Pancreas (tissue), 10 donors: ENCODE results near the gene ZFTA. TPM values are rescaled to one million over a fixed set of nuclear protein-coding genes. Genes with fewer than 3 reads are reported as not detected.

Source experiments
- ATAC-seq, 4 donors: fragments of 200-7000 bp; cut with Tn5 transposase; one replicate each; pipeline versions ENCODE4 v1.8.0 to v1.9.1; 2020; ENCODE audit warnings: mild to moderate bottlenecking in 4 of 4, moderate library complexity in 4 of 4
- DNase-seq, 6 donors: peaks; one replicate each; pipeline ENCODE4 v3.0.0-alpha.2; 2020
- FAIRE-seq: peaks from 2 replicates; lab custom pipeline; 2012; peaks lifted over from hg19 to GRCh38; lab: Jason Lieb, UNC
- H3K27ac ChIP-seq, 4 donors: fragments of 200-600 bp; sonication (generic); 1 replicate in 3 of 4; 2 replicates in 1 of 4; pipeline versions ENCODE4 v1.5.0 to v1.8.0; 2020
- H3K27me3 ChIP-seq, 4 donors: fragments of 200-600 bp; one replicate each; pipeline ENCODE4 v1.8.0; 2021
- H3K36me3 ChIP-seq, 3 donors: fragments of 200-600 bp; sonication (generic) in 1 of 3; one replicate each; pipeline versions ENCODE4 v1.5.0 to v1.8.0; 2020 to 2021
- H3K4me1 ChIP-seq, 3 donors: fragments of 200-600 bp; one replicate each; pipeline ENCODE4 v1.8.0; 2021
- H3K4me3 ChIP-seq, 4 donors: fragments of 200-600 bp; sonication (generic) in 2 of 4; one replicate each; pipeline versions ENCODE4 v1.5.0 to v1.8.0; 2020 to 2021
- H3K9me3 ChIP-seq, 4 donors: fragments of 200-600 bp; one replicate each; pipeline ENCODE4 v1.8.0; 2021
- WGBS, 2 donors: extraction: QIAGEN DNeasy Blood & Tissue Kit; methylation state at CpG; one replicate each; pipeline ENCODE4 v1.1.7; 2013; 5-methylcytosine and 5-hydroxymethylcytosine counted together
- intact Hi-C, 3 donors: fragments of 100-400 bp; cut with DNase I; formaldehyde crosslinking; loops; one replicate each; pipeline versions ENCODE4 v1.11.1 to v1.14.2; 2022
- polyA plus RNA-seq, 2 donors: library from polyadenylated mRNA; stranded (reverse); fragments of 200-250 nt; gene quantifications; one replicate each; pipeline ENCODE4 v1.2.3, GENCODE V29; 2013
- total RNA-seq, 6 donors: library from RNA; stranded (reverse); fragmentation: NEBNext Ultra II Directional in 4 of 6; extraction: Animal tissue kit (Norgen Biotek cat#: 25700) in 4 of 6; gene quantifications; one replicate each; pipeline versions ENCODE4 v1.2.1 to v1.2.4, GENCODE V29; 2021 to 2023
- TF ChIP-seq, protein P1 (sequence below), 4 donors: fragments of 200-600 bp; sonication (generic) in 3 of 4; IDR thresholded peaks; one replicate each; pipeline versions ENCODE4 v1.5.0 to v1.8.0; 2021; ENCODE audit warnings: antibody characterized with exemption in 4 of 4
- donor health status: healthy with polysubstance abuse.
- donor health status: DM: no; HTN: no; CAD: no; lungs with moderate emphysema.
- donor health status: DM: no; HTN: no; CAD: no.
- donor health status: control.
- donor health status: control.
- donor health status: Bipolar disorder and iron deficiency.
- donor health status: DM: yes; HTN: yes; CAD: no.
- donor health status: DM: no; HTN: no; CAD: no.
- donor health status: DM: no; HTN: no; CAD: no.
- donor health status: DM: yes; HTN: yes; CAD: no.

ZFTA gene
- total and polyA plus RNA-seq, 8 donors = 4.3 to 11.3 (median 6.5) TPM

DNA sequence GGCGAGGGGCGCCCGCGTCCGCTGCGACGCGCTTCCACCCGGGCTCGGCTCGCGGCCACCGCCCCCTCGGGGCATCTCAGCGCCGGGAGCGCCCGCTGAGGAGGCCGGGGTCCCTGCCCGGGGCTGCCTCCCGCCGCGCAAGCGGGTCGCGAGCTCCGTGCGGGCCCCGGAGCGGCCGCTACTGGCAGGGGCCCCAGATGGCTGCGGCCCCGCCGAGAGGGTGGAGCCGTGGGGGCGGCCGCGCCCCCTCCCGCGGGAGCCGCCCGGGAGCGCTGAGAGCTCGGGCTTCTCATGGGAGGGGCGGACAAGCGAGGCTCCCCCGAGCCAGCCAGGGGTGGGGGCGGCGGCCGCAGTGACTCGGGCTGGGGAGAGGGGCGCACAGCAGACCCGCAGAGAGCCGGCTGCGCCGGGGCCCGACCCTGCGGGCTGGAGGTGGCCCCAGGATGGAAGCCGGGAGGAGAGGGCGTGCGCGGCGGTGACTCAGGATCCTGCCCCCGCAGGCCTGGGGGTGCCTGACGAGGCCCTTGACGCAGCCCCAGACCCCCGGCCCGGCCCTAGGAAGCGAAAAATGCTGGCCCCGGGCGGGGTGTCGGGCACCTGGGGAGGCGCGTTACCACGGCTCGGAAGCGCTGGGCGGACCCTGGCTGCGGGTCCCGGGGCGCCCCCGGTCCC is 603 bp upstream of the ZFTA start:
- peak; percentile 16 to 48 (median 34) for ATAC-seq
- 0 to 1% methylated on average over 70 to 82 of the region's 82 CpGs for WGBS, 2 donors
- no peaks in the 10 kb centered on the region for H3K27me3 ChIP-seq
- intact Hi-C loops = loop anchor here in 2 of 3 donors (5.0 to 10.0 kb wide), 3 partner anchors 66 to 178 kb away; partner anchors contain the start of gene MARK2 (in 1 of the 2)
- FAIRE-seq = no peak
- H3K4me1 ChIP-seq = peaks cover 0 to 3% (median 0%) of the 10 kb centered on the region in 3 donors
- peak overlapping the region in 2 of 4 donors; percentile 48 to 49 for H3K27ac ChIP-seq
- TF ChIP-seq, protein P1, sequence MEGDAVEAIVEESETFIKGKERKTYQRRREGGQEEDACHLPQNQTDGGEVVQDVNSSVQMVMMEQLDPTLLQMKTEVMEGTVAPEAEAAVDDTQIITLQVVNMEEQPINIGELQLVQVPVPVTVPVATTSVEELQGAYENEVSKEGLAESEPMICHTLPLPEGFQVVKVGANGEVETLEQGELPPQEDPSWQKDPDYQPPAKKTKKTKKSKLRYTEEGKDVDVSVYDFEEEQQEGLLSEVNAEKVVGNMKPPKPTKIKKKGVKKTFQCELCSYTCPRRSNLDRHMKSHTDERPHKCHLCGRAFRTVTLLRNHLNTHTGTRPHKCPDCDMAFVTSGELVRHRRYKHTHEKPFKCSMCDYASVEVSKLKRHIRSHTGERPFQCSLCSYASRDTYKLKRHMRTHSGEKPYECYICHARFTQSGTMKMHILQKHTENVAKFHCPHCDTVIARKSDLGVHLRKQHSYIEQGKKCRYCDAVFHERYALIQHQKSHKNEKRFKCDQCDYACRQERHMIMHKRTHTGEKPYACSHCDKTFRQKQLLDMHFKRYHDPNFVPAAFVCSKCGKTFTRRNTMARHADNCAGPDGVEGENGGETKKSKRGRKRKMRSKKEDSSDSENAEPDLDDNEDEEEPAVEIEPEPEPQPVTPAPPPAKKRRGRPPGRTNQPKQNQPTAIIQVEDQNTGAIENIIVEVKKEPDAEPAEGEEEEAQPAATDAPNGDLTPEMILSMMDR (IDR thresholded peaks at IDR 0.05) = no peak
- no peaks in the 10 kb centered on the region for H3K9me3 ChIP-seq
- H3K36me3 ChIP-seq = no peaks in the 10 kb centered on the region
- peak overlapping the region; percentile 63 to 94 (median 86) for H3K4me3 ChIP-seq
- peak; percentile 26 to 80 (median 50) for DNase-seq

DNA sequence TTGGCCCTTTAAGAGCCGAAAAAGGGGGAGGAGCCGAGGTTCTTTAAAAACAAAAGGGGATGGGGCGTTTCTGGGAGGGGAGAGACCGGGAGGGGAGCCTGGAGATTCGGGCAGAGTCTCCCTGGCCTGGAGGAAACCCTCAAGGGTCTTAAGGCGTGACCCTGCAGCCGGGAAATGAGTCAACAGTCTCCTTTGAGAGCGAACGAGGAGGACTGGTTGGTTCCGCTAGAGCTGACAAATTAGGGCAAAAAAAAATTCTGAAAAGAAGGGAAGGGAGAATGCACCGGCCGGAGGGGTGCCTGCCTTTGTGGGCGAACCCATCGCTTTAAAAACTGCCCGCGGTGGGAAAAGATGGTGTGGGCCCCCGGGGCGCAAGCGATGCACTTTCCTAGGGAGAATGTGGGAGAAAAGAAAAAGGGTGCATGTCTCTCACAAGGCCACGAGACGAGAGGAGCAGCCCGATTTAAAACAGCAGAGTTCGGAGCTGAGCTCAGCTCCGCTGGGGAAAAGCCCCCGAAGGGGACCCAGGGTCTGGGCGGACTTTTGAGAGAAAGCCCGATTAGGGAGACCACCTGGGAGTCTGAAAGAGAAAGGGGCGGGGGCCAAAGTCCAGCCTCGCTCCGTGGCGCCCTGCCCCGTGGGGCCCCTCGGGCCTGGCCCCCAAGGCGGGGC is 874 bp downstream of the ZFTA start:
- intact Hi-C loops = loop anchor here in 2 of 3 donors (5.0 to 10.0 kb wide), 3 partner anchors 67 to 180 kb away; partner anchors contain the start of gene MARK2 (in 1 of the 2)
- peaks cover 0 to 3% (median 0%) of the 10 kb centered on the region in 3 donors for H3K4me1 ChIP-seq
- TF ChIP-seq, protein P1 (IDR thresholded peaks at IDR 0.05) = no peak
- DNase-seq = peak; percentile 43 to 56 (median 51)
- H3K4me3 ChIP-seq = peak overlapping the region; percentile 58 to 94 (median 81)
- no peaks in the 10 kb centered on the region for H3K36me3 ChIP-seq
- H3K27me3 ChIP-seq = no peaks in the 10 kb centered on the region
- WGBS, 2 donors = 0% methylated on average over 30 to 34 of the region's 34 CpGs
- H3K9me3 ChIP-seq = no peaks in the 10 kb centered on the region
- ATAC-seq = peak; percentile 13 to 35 (median 18)
- H3K27ac ChIP-seq = peak overlapping the region; percentile 35 to 69 (median 58)
- no peak for FAIRE-seq

DNA sequence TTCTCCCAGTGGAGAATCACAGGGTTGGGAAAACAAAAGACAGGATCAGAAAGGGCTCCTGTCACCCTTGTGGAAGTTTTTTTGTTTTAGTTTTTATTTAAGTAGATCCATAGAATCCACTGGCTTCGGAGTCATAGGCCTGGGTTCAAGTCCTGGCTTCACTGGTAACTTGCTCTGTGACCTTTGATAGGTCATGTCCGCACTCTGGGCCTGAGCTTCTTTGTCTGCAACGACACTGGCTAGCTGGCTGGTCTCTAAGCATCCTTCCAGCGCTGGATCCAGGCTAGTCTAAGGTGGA is 1.4 kb downstream of the ZFTA start:
- H3K4me3 ChIP-seq = peak overlapping the region; percentile 58 to 94 (median 81)
- H3K36me3 ChIP-seq = no peaks in the 10 kb centered on the region
- intact Hi-C loops = loop anchor here in 2 of 3 donors (5.0 to 10.0 kb wide), 3 partner anchors 68 to 180 kb away; partner anchors contain the start of gene MARK2 (in 1 of the 2)
- DNase-seq (no peak), FAIRE-seq (no peak), ATAC-seq (no peak)
- TF ChIP-seq, protein P1 (IDR thresholded peaks at IDR 0.05) = no peak
- peak overlapping the region in 2 of 4 donors; percentile 66 to 69 for H3K27ac ChIP-seq
- WGBS, 2 donors = 16 to 21% methylated on average over 4 of the region's 4 CpGs
- H3K9me3 ChIP-seq = no peaks in the 10 kb centered on the region
- H3K4me1 ChIP-seq = peaks cover 0 to 3% (median 0%) of the 10 kb centered on the region in 3 donors
- H3K27me3 ChIP-seq = no peaks in the 10 kb centered on the region

DNA sequence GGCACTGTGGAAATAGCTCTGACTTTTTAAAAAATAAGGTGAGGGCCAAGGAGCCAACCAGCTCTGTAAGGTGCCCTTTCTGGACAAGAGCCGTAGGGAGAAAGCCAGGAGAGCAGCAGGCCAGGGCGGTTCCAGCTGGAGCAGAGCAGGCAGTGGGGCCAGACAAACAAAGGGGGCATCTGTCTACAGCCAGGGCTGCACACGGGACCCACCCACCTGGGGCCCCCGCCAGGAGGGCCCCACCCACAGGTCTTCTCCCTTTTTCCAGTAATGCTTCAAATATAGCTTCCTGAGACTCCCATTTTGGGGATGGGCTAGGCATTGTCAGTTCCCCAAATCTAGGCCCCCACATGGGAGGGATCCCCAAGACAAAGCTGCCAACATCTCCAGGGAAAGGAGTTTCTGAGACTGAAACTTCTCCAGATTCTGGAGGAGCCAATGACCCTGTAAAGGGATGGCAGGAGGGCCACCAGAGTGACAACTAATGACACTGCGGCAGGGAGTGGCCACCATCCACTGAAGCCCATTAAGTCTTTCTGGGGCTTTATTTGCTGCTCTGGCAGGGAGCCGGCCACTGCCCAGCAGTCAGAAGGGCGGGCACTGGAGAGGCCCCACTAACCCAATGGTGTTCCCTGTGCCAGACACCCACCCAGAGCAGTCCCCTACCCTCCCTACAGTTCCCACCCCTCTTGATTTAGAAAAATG is 1.9 kb downstream of the ZFTA start:
- H3K4me3 ChIP-seq = no peak overlapping the region
- H3K27ac ChIP-seq = peak overlapping the region in 1 of 4 donors; percentile 66
- intact Hi-C loops = loop anchor here in 2 of 3 donors (5.0 to 10.0 kb wide), 3 partner anchors 68 to 181 kb away; partner anchors contain the start of gene MARK2 (in 1 of the 2)
- DNase-seq (peak in 2 of 6 donors; percentile 25 to 58), FAIRE-seq (no peak), ATAC-seq (no peak)
- WGBS, 2 donors = 39 to 42% methylated on average over 7 of the region's 7 CpGs
- no peaks in the 10 kb centered on the region for H3K27me3 ChIP-seq
- TF ChIP-seq, protein P1 (IDR thresholded peaks at IDR 0.05) = no peak
- H3K36me3 ChIP-seq = no peaks in the 10 kb centered on the region
- H3K4me1 ChIP-seq = peaks cover 0 to 3% (median 0%) of the 10 kb centered on the region in 3 donors
- no peaks in the 10 kb centered on the region for H3K9me3 ChIP-seq
